HEK293 (cell line): ENCODE data around the gene MAP1LC3C.

Experiments
- CTCF ChIA-PET: fragments of 350-600 bp; formaldehyde crosslinking; extraction: SDS; loops from one replicate; lab custom pipeline; 2021; ENCODE audit warnings: antibody characterized with exemption; lab: Yijun Ruan, JAX
- POLR2A ChIA-PET: fragments of 300-600 bp; formaldehyde crosslinking; extraction: SDS; loops from one replicate; lab custom pipeline; 2020; ENCODE audit warnings: antibody characterized with exemption, inconsistent platforms; lab: Yijun Ruan, JAX
- H3K27ac ChIP-seq: fragments of 200-500 bp; sonication (Bioruptor generic); 2 replicates; pipeline ENCODE4 v1.5.1; 2014; ENCODE audit warnings: low read depth, low read length, control low read depth, inconsistent platforms; ENCODE audit errors: extremely low read depth
- H3K36me3 ChIP-seq, 2 experiments: fragments of 200-500 bp in 1 of 2; sonication (Bioruptor generic) in 1 of 2; 1 replicate in 1 of 2; 2 replicates in 1 of 2; pipeline ENCODE4 v1.5.1; 2014 to 2017; ENCODE audit warnings: inconsistent platforms in 2 of 2, low read length in 2 of 2; ENCODE audit not compliant: control insufficient read depth in 2 of 2, insufficient read depth in 1 of 2
- H3K4me1 ChIP-seq: fragments of 200-500 bp; sonication (Bioruptor generic); 2 replicates; pipeline ENCODE4 v1.5.1; 2014; ENCODE audit warnings: mild to moderate bottlenecking, low read length, inconsistent platforms; ENCODE audit not compliant: control insufficient read depth, insufficient read depth
- H3K4me3 ChIP-seq: 2 replicates; pipeline ENCODE4 v1.5.1; 2011; ENCODE audit warnings: low read depth, mild to moderate bottlenecking, control low read depth, low read length, moderate library complexity
- H3K9me3 ChIP-seq: fragments of 200-500 bp; sonication (Bioruptor generic); 2 replicates; pipeline ENCODE4 v1.5.1; 2014; ENCODE audit warnings: low read depth, low read length, inconsistent platforms; ENCODE audit not compliant: control insufficient read depth, insufficient read depth
- BCL11A ChIP-seq: fragments of 450-650 bp; formaldehyde crosslinking; IDR thresholded peaks from 2 replicates; pipeline ENCODE4 v1.5.1; 2016; ENCODE audit warnings: low read depth, missing biosample characterization, missing genetic modification characterization
- CTCF ChIP-seq: fragments of 450-650 bp; formaldehyde crosslinking; IDR thresholded peaks from 2 replicates; pipeline ENCODE4 v1.5.1; 2016; ENCODE audit warnings: missing biosample characterization, missing genetic modification characterization
- GLIS1 ChIP-seq: fragments of 450-650 bp; formaldehyde crosslinking; IDR thresholded peaks from 2 replicates; pipeline ENCODE4 v1.5.1; 2016; ENCODE audit warnings: missing biosample characterization, missing genetic modification characterization
- INSM2 ChIP-seq: fragments of 450-650 bp; formaldehyde crosslinking; IDR thresholded peaks from 2 replicates; pipeline ENCODE4 v1.5.1; 2016; ENCODE audit warnings: missing biosample characterization, missing genetic modification characterization
- KLF7 ChIP-seq: fragments of 450-650 bp; formaldehyde crosslinking; IDR thresholded peaks from 2 replicates; pipeline ENCODE4 v1.5.1; 2016; ENCODE audit warnings: missing biosample characterization, missing genetic modification characterization, borderline replicate concordance
- KLF8 ChIP-seq: fragments of 450-650 bp; formaldehyde crosslinking; IDR thresholded peaks from 2 replicates; pipeline ENCODE4 v1.5.1; 2016; ENCODE audit warnings: missing biosample characterization, missing genetic modification characterization
- MEIS1 ChIP-seq: sonication (generic); formaldehyde crosslinking; IDR thresholded peaks from 2 replicates; pipeline ENCODE4 v1.8.1; 2022; ENCODE audit warnings: missing genetic modification reagents, mild to moderate bottlenecking, borderline replicate concordance
- OSR2 ChIP-seq: fragments of 450-650 bp; formaldehyde crosslinking; IDR thresholded peaks from 2 replicates; pipeline ENCODE4 v1.5.1; 2016; ENCODE audit warnings: missing biosample characterization, missing genetic modification characterization
- OVOL3 ChIP-seq: fragments of 450-650 bp; formaldehyde crosslinking; IDR thresholded peaks from 2 replicates; pipeline ENCODE4 v1.5.1; 2016; ENCODE audit warnings: missing biosample characterization, missing genetic modification characterization
- REST ChIP-seq: fragments of 450-650 bp; formaldehyde crosslinking; IDR thresholded peaks from 2 replicates; pipeline ENCODE4 v1.5.1; 2016; ENCODE audit warnings: missing biosample characterization, missing genetic modification characterization
- YY2 ChIP-seq: fragments of 450-650 bp; formaldehyde crosslinking; IDR thresholded peaks from 2 replicates; pipeline ENCODE4 v1.5.1; 2016; ENCODE audit warnings: missing biosample characterization, missing genetic modification characterization
- ZBTB17 ChIP-seq: fragments of 450-650 bp; formaldehyde crosslinking; IDR thresholded peaks from 2 replicates; pipeline ENCODE4 v1.5.1; 2016; ENCODE audit warnings: missing biosample characterization, missing genetic modification characterization
- ZNF112 ChIP-seq: fragments of 450-650 bp; formaldehyde crosslinking; IDR thresholded peaks from 2 replicates; pipeline ENCODE4 v1.5.0; 2017; ENCODE audit warnings: missing biosample characterization, missing genetic modification characterization
- ZNF132 ChIP-seq: fragments of 450-650 bp; formaldehyde crosslinking; IDR thresholded peaks from 2 replicates; pipeline ENCODE4 v1.5.1; 2017; ENCODE audit warnings: missing biosample characterization, missing genetic modification characterization, borderline replicate concordance
- ZNF133 ChIP-seq: fragments of 450-650 bp; formaldehyde crosslinking; IDR thresholded peaks from 2 replicates; pipeline ENCODE4 v1.5.1; 2016; ENCODE audit warnings: missing biosample characterization, missing genetic modification characterization
- ZNF174 ChIP-seq: fragments of 450-650 bp; formaldehyde crosslinking; IDR thresholded peaks from 2 replicates; pipeline ENCODE4 v1.5.0; 2017; ENCODE audit warnings: missing biosample characterization, mild to moderate bottlenecking, missing genetic modification characterization
- ZNF202 ChIP-seq: fragments of 450-650 bp; formaldehyde crosslinking; IDR thresholded peaks from 2 replicates; pipeline ENCODE4 v1.5.1; 2016; ENCODE audit warnings: missing biosample characterization, missing genetic modification characterization, borderline replicate concordance
- ZNF274 ChIP-seq, 2 experiments: fragments of 200-500 bp in 1 of 2; fragments of 450-650 bp in 1 of 2; sonication (Bioruptor generic) in 1 of 2; formaldehyde crosslinking in 1 of 2; IDR thresholded peaks; 2 replicates each; pipeline versions ENCODE4 v1.5.1 to v1.6.1; 2014 to 2016; ENCODE audit warnings: borderline replicate concordance in 1 of 2, inconsistent platforms in 1 of 2, low read length in 1 of 2, missing biosample characterization in 1 of 2, missing genetic modification characterization in 1 of 2
- ZNF48 ChIP-seq: fragments of 450-650 bp; formaldehyde crosslinking; IDR thresholded peaks from 2 replicates; pipeline ENCODE4 v1.5.1; 2016; ENCODE audit warnings: missing biosample characterization, missing genetic modification characterization
- ZNF548 ChIP-seq: fragments of 450-650 bp; formaldehyde crosslinking; IDR thresholded peaks from 2 replicates; pipeline ENCODE4 v1.5.1; 2016; ENCODE audit warnings: missing biosample characterization, missing genetic modification characterization
- ZNF610 ChIP-seq: fragments of 450-650 bp; formaldehyde crosslinking; IDR thresholded peaks from 2 replicates; pipeline ENCODE4 v1.5.1; 2016; ENCODE audit warnings: missing biosample characterization, missing genetic modification characterization, borderline replicate concordance
- ZNF629 ChIP-seq: fragments of 450-650 bp; formaldehyde crosslinking; IDR thresholded peaks from 2 replicates; pipeline ENCODE4 v1.5.1; 2017; ENCODE audit warnings: missing biosample characterization, missing genetic modification characterization
- ZNF660 ChIP-seq: fragments of 450-650 bp; IDR thresholded peaks from 2 replicates; pipeline ENCODE4 v1.5.1; 2018; ENCODE audit warnings: missing biosample characterization, mild to moderate bottlenecking, missing genetic modification characterization
- ZNF830 ChIP-seq: fragments of 450-650 bp; IDR thresholded peaks from 2 replicates; pipeline ENCODE4 v1.5.0; 2018; ENCODE audit warnings: missing biosample characterization, missing genetic modification characterization, low read depth, mild to moderate bottlenecking, moderate library complexity
- ZNF843 ChIP-seq: fragments of 450-650 bp; formaldehyde crosslinking; IDR thresholded peaks from 2 replicates; pipeline ENCODE4 v1.5.1; 2016; ENCODE audit warnings: missing biosample characterization, missing genetic modification characterization
- ZXDB ChIP-seq: fragments of 450-650 bp; formaldehyde crosslinking; IDR thresholded peaks from 2 replicates; pipeline ENCODE4 v1.5.1; 2016; ENCODE audit warnings: missing biosample characterization, missing genetic modification characterization
- TF ChIP-seq, protein P1 (sequence below): fragments of 450-650 bp; formaldehyde crosslinking; IDR thresholded peaks from 2 replicates; pipeline ENCODE4 v1.5.1; 2016; ENCODE audit warnings: missing biosample characterization, missing genetic modification characterization

Gene MAP1LC3C

DNA sequence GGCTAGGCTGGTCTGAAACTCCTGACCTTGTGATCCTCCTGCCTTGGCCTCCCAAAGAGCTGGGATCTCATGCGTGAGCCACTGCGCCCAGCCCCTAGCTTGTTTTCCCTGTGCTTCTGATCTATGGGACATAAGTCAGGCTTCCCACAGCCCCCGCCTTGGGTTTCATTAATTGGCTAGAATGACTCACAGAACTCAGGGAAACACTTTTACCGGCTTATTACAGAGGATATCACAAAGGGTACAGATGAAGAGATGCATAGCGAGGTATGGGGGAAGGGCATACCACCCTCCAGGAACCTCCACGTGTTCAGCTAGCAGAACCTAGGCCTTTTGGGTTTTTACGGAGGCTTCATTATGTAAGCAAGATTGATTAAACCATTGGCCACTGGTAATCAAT is 1.5 kb upstream of the MAP1LC3C start:
- no peaks in the 10 kb centered on the region for H3K36me3 ChIP-seq
- no peak overlapping the region for H3K4me3 ChIP-seq
- CTCF ChIA-PET = interaction anchor here (0.6 to 3.8 kb wide), 8 partner anchors 10 to 1013 kb away, joined by 3 to 29 read pairs (median 4); no protein-coding TSS in a partner anchor
- H3K4me1 ChIP-seq = no peaks in the 10 kb centered on the region
- POLR2A ChIA-PET = no interaction called here
- no peak overlapping the region for H3K27ac ChIP-seq
- TF ChIP-seq ZNF660 (no peak), OSR2 (no peak), OVOL3 (tag by site-specific recombination) (no peak), BCL11A (tag by site-specific recombination) (no peak), ZNF48 (no peak), ZNF274 (IDR thresholded peaks at IDR 0.05; ENCODE audit: low read length) (no peak), ZNF274 (tag by site-specific recombination; IDR thresholded peaks at IDR 0.05; ENCODE audit: borderline replicate concordance) (no peak)
- no peaks in the 10 kb centered on the region for H3K9me3 ChIP-seq

GRCh38 chr1:241998412-241998921 is 431 bp downstream of the MAP1LC3C start:
- H3K4me3 ChIP-seq = peak overlapping the region; percentile 19
- ChIA-PET CTCF (interaction anchor here (0.6 to 3.8 kb wide), 46 partner anchors 9 to 668 kb away, joined by 3 to 37 read pairs (median 5); partner anchors contain the start of gene BECN2), POLR2A (interaction anchor here (1.1 kb wide), 1 partner anchor 101 kb away, joined by 3 read pairs; no protein-coding TSS in a partner anchor)
- H3K27ac ChIP-seq = no peak overlapping the region
- H3K9me3 ChIP-seq = no peaks in the 10 kb centered on the region
- no peaks in the 10 kb centered on the region for H3K36me3 ChIP-seq
- H3K4me1 ChIP-seq = no peaks in the 10 kb centered on the region
- TF ChIP-seq ZNF629 (tag by site-specific recombination) (peak; percentile 19; the same call in 1 of the 2 replicates), ZXDB (tag by site-specific recombination) (no peak), YY2 (tag by site-specific recombination) (no peak), ZNF112 (tag by site-specific recombination) (no peak), MEIS1 (CRISPR knock-in tag) (no peak), ZBTB17 (no peak), ZNF174 (tag by site-specific recombination) (no peak), KLF8 (tag by site-specific recombination) (peak; percentile 97), CTCF (peak; percentile 66), ZNF202 (no peak), KLF7 (tag by site-specific recombination) (peak; percentile 99; the same call in 1 of the 2 replicates), ZNF610 (tag by site-specific recombination) (no peak), ZNF132 (tag by site-specific recombination) (no peak), ZNF133 (tag by site-specific recombination) (no peak), INSM2 (tag by site-specific recombination) (no peak), REST (tag by site-specific recombination) (no peak), ZNF843 (tag by site-specific recombination) (no peak), GLIS1 (tag by site-specific recombination) (peak; percentile 57), ZNF548 (tag by site-specific recombination) (no peak), ZNF830 (tag by site-specific recombination) (no peak)
- TF ChIP-seq, protein P1, sequence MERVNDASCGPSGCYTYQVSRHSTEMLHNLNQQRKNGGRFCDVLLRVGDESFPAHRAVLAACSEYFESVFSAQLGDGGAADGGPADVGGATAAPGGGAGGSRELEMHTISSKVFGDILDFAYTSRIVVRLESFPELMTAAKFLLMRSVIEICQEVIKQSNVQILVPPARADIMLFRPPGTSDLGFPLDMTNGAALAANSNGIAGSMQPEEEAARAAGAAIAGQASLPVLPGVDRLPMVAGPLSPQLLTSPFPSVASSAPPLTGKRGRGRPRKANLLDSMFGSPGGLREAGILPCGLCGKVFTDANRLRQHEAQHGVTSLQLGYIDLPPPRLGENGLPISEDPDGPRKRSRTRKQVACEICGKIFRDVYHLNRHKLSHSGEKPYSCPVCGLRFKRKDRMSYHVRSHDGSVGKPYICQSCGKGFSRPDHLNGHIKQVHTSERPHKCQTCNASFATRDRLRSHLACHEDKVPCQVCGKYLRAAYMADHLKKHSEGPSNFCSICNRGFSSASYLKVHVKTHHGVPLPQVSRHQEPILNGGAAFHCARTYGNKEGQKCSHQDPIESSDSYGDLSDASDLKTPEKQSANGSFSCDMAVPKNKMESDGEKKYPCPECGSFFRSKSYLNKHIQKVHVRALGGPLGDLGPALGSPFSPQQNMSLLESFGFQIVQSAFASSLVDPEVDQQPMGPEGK (tag by site-specific recombination) = 0 out of 2 replicates have a peak, but pooled peaks have one; percentile 27
